Activated T-cell treated with anti-CD3 and anti-CD28 coated beads for 4 hours (primary cell): ENCODE data around the gene SCG2.
"Not testable (repeated sequence)": the region's sequence is repeated elsewhere in the genome, so short reads cannot be mapped to it uniquely, and the experiment has no call there.

Experiments
- DNase-seq: peaks from one replicate; pipeline ENCODE4 v3.0.0-alpha.2; 2020

SCG2 gene

DNA sequence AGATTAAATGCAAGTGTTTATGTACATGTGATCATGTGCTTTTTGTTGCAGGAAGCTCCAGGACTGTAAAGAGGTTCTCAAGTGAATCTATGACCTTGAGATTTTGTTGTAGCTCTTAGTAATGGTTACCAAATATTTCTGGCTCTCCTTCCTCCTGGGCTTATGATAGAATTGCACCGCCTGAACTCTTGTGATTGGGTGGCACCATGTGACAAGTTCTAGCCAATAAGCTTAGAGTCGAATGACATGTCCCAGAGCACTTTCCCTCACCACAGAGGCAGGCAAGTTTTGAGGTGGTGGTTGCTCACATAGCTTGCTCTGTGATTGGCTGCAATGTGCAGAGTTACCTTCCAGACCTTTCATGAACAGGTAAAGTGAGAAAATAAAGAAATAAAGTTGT is 8.9 kb upstream of the SCG2 start:
- no peak for DNase-seq

GRCh38 chr2:223607476-223607875 is 5.3 kb upstream of the SCG2 start:
- no peak for DNase-seq

- DNase-seq, result no peak
Measured at GRCh38 chr2:223606946-223607345, 4.8 kb upstream of the SCG2 start.

DNA sequence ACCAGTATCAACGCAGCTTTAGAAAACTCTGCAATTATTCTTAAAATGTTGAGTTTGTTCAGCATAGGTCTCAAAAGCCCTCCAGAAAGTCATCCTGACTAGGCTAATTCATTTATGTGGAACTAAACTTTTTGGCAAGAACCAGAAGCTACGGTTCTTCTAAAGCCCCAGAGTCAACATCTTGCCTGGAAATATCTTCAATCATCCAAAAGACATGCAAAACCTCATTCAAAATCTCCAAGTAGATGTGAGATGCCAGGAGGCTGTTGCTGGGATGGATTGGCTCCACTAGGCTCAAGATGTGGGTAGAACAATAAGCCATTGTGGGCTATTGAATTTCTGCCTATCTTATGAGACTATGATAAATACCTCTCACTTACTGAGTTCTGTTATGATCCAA is 2.1 kb upstream of the SCG2 start:
- no peak for DNase-seq

- no peak for DNase-seq
Measured at GRCh38 chr2:223602972-223603371, 811 bp upstream of the SCG2 start.

DNA sequence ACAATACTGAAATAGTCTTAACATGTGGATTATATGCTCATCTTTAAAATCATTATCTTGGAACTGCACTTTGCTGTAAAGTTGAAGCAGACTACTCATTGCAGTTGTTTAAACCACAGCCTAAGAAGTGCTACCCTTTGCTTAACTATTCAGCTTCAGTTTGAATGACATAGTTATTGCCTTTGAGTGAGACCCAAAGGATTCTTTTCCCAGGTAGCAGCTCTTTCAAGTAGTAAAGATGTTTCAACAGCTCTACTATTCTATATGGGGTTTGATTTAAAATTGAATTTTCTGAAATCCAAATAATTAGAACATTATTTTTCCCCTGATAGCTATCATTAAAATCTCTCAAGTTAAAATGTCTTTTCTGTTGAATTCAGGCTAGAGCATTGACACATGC is 1.1 kb downstream of the SCG2 start:
- no peak for DNase-seq

DNA sequence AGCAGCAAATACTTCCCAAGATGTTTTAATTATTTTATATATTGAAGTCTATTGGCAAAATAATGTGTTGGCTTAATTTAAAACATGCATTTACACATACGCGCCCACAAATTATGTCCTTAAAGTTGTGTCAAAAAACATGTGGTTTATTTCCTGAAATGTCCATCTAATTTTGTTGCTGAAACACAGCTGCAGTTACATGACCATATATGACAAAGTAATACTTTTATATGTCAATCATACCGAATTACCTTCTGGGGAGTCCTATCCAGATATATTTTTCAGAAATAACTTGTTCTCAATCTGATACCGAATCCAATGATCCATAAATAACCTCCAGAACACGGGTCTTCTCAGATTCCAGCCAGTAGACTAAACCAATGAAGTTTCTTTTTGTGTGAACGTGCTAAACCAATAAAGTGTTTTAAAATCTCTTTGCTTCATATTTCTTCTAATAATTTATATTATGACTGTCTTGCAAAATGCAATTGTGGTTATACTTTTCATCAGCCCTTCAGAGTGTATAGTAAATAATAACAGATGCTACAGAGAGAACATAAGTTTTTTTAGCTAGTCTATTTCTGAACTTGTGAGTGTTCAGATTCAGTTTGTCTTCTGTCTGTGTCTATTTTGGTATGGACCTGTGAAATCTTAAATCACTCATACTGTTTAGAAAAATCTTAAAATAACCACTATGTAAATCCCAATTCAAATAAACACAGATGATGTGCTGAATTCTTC is 2.4 kb downstream of the SCG2 start:
- no peak for DNase-seq

GRCh38 chr2:223598994-223599639 is 3.0 kb downstream of the SCG2 start:
- no peak for DNase-seq

DNA sequence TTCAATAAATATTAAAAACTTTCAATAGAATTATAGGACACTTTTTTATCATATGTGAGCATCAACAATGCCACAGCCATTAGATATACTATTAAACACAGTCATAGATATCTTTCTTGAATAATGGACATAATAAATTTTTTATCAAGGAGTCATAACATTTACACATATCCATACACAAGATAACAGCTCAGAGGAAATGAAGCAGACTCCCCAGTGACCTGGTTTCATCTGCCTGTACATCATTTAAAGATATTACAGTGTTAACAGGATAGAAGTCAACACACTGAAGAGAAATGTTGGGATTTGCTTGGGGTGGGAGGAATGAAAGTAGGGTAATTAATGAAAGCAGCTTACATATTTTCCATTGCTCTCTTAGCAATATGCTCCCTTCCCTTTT is 5.1 kb downstream of the SCG2 start:
- DNase-seq, result no peak

DNA sequence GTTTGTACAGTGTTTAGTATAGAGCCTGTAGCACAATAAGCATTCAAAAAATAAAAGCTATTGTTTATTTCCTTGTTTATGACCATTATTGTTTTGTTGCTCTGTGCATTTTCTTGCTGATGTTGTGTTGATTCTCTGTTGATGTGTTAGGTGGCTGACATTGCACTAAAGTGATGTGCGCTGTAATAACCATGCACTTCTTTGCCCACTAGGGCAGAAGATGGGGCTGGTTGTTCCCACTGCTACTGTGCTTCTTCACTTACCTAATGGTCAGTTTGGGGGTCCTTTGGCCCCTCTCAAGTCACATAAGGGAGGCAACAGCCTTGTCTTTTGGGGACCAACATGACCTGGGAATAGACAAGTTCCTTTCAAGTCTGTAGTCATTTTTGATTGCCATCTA is 6.0 kb downstream of the SCG2 start:
- DNase-seq, result no peak

DNA sequence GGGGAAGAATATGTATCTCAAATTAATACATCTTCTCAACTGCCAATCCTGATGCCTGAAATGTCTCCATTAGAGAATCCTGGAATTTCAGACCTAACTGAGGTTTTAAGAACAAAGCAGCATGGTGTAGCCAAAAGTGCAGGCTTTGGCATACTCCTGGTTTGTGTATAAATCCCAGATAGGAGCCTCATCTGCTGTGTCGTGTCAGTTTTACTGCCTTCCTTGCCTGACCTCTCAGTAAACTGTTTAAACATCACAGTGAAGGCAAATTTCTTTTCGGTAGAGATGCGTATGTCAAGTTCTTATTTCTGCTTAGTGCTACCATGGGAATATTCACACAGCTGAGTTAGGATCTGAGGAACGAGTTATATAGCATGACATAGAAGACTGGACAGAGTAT is 7.3 kb downstream of the SCG2 start:
- DNase-seq, result no peak

- no peak for DNase-seq
Measured at GRCh38 chr2:223594259-223594658, 7.9 kb downstream of the SCG2 start.

GRCh38 chr2:223592689-223593088 is 9.5 kb downstream of the SCG2 start:
- DNase-seq, result not testable (repeated sequence)

DNA sequence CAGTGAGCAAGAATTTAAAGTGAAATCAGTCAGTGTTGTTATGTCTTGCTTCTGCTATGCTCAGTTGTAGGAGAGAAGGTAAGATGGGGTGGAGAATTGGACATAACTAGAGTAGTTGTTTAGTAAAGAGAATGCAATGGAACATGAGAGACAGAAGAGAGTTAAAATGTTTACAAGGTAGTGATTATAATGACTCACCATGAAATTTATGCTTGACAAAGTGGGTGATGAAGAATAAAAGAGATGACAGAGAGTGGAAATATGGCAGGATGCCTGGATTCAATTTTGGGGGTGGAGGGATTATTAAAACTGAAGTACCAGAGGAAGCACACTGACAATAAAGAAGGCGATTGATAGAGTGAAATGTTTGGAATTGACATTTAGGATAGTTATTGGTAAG is 10.6 kb downstream of the SCG2 start:
- no peak for DNase-seq

GRCh38 chr2:223590964-223591363 is 11.2 kb downstream of the SCG2 start:
- no peak for DNase-seq

DNA sequence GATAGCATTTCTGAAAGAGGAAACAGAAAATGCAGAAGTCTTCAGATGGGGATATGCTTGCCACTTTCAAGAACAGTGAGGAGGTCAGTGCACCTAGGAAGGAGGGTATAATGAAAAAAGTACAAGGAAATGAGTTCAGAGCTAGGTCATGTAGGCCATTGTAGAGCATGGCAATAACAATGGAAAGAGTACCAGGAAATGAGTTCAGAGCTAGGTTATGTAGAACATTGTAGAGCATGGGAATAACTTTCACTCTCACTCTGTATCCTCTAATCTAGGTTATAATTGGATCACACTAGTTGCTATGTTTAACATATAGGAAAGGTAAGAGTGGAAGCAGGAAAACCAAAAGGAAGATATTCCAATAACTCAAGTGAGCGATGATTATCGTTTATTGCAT is 12.3 kb downstream of the SCG2 start:
- DNase-seq, result no peak

DNA sequence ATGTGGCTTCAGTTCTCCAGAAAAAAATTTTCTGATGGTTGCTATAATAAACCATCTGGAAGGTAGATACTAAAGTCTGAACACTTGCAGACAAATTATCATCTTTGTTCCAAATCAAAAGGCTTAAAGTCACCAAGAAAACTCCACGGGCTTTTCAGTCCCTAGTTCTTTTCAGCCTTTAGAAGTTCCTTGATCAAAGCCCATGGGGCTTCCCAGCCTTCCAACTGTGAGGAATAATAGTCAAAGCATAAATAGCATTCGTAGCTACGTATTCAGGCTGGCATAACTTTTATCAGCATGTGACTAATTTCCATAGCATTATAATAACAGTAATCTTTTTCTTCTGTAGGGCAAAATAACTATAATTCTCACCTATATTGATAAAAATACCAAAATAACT is 13.9 kb downstream of the SCG2 start:
- no peak for DNase-seq

- DNase-seq, result no peak
Measured at GRCh38 chr2:223587301-223587700, 14.9 kb downstream of the SCG2 start.

- no peak for DNase-seq
Measured at GRCh38 chr2:223586261-223586660, 15.9 kb downstream of the SCG2 start.

GRCh38 chr2:223585666-223586065 is 16.5 kb downstream of the SCG2 start:
- DNase-seq, result no peak

GRCh38 chr2:223582001-223582400 is 20.2 kb downstream of the SCG2 start:
- DNase-seq, result no peak

DNA sequence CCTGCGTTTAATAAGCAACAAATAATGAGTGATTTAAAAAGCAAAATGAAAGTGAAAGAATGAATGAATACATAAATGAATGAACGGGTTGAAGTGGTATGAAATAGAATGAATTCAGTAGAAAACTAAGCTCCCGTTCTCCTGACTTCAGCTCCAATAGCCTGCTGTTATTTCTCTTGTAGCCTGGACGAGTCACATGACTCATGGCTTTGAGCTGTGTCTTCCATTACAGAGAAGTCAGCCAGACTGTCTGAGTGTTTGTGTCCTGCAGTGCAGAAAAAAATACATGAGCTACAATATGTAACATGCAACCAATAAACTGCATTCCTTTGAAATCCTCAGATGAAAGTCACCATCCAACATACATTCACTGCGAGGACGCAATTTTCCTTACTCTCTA is 21.2 kb downstream of the SCG2 start:
- no peak for DNase-seq

- DNase-seq, result no peak
Measured at GRCh38 chr2:223578846-223579245, 23.3 kb downstream of the SCG2 start.

DNA sequence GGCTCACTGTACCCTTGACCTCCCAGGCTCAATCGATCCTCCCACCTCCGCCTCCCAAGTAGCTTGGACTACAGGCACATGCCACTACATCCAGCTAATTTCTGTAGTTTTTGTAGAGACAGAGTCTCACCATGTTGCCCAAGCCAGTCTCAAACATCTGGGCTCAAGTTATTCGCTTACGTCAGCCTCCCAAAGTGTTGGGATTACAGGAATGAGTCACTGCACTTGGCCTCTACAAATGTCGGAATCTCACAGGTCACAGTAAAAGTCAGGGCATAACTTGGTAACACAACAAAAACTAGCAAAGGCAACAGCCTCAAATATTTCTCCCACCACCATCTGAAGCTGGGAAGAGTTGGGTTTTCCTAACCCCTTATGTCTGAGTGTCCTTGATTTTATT is 25.3 kb downstream of the SCG2 start:
- DNase-seq, result no peak

- no peak for DNase-seq
Measured at GRCh38 chr2:223570784-223571183, 31.4 kb downstream of the SCG2 start.
